Activated CD4-positive, CD25-positive, alpha-beta regulatory T cell treated with anti-CD3 and anti-CD28 coated beads, Interleukin-2, amount 50 U/mL, for 24 hours (primary cell): ENCODE results near the gene SPOP.
"Not testable (repeated sequence)": the region's sequence is repeated elsewhere in the genome, so short reads cannot be mapped to it uniquely, and the experiment has no call there.

ENCODE experiments used
- ATAC-seq, 2 donors: fragments of 150-1000 bp; cut with Tn5 transposase; one replicate each; pipeline ENCODE4 v1.10.0; 2021; ENCODE audit warnings: mild to moderate bottlenecking in 1 of 2, moderate library complexity in 1 of 2

The SPOP gene

DNA sequence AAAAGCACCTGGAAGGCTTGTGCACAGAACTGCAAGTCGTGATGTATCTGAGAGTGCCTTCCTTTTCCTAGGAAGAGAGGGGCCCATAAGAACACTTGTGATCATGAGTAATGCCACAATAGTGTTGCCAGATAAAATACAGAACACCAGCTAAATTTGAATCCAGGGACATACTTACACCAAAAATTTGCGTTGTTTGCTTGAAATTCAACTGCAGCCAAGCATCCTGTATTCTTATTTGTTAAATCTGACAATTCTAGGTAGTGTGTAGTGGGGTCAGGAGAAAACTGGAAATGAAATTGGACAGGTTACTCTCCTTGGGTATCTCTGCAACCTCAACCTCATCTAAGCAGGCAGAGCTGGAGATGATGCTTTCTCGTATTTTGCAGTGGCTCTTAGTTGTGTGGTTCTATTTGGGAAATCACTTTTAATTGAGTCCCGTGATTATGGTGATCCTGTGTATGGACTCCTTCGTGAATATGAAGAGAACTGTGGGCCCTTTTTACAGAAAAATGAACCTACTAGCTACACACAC is 17.9 kb upstream of the SPOP start:
- ATAC-seq = peak in 1 of 2 donors; percentile 2

DNA sequence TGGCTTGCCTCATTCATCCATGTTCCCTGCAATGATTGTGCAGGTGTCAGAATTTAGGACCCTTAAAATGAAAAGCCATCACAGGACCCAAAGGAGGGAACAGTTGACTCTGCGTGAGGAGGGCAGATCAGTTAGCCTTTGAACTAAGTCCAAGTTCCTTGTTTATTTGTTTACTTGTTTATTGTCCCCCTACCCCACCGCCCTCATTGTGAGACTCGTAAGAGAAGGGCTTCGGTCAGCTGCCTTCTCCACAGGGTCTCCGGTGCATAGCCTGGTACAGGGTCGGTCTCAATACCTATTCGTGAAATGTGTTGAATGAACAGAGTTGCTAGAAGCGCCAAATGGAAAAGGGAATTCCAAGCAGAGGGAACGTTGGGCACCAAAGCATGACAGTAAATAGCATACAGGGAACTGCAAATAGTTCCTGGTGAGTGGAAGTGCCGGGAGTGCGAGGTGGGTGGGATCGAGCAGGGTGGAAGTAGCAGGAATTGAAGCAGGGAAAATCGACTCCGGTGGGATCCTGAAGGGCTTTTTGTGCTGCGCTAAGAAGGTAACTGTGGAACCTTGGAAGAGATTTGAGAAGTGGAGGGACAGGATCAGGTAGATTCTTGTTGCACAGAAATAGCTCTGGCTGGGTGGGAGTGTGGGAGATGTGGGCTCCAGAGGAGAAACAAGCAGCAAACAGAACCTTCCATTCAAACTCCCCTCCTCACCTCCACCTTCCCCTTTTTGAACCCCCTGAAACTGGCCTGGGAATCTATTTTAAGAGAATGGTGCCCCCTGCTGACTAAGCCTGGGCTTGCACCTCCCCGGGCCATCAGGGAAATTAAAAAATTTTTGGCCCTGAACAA is 17.2 kb upstream of the SPOP start:
- peak; percentile 7 to 39 for ATAC-seq

DNA sequence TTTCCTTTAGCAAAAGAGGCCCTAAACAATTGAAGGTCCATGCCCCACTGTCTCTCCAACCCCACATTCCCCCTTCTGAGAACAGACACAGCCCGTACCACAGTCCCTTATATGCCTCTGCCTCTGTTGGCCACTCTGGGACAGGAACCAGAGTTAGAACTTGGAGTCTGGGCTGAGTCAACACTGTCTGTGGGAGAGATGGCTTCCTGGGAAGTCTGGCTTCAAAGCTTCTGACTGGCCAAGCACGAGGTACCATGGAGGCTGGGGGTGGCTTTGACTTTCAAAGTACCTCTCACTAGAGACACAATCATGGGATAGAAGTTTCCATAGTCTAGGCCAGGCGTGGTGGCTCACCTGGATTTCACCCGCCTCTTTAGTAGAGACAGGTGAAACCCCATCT is 14.9 kb upstream of the SPOP start:
- no peak for ATAC-seq

DNA sequence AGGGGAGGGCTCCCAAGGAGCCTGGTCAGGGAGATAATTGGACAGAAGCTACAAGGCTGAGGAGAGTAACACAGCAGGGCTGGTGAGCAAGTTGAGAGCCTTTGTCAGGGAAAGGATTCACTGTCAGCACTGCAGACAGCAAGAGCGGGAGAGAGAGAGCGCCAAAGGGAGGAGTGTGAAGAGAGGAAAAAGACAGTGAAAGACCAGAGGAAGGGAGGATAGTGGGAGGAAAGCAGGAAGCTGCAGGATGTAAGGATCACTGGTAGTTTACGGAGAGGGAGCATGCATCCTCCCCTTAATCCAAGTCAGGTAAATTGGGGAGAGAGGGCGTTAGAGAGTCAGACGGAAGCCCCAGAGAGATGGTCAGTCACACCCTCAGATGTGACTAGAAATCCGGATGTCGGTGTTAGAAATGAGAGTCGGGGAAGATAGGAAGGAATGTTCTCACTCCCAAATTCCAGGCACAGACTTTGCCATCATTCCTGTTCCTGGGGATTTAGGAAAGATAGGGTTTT is 13.8 kb upstream of the SPOP start:
- ATAC-seq = no peak

DNA sequence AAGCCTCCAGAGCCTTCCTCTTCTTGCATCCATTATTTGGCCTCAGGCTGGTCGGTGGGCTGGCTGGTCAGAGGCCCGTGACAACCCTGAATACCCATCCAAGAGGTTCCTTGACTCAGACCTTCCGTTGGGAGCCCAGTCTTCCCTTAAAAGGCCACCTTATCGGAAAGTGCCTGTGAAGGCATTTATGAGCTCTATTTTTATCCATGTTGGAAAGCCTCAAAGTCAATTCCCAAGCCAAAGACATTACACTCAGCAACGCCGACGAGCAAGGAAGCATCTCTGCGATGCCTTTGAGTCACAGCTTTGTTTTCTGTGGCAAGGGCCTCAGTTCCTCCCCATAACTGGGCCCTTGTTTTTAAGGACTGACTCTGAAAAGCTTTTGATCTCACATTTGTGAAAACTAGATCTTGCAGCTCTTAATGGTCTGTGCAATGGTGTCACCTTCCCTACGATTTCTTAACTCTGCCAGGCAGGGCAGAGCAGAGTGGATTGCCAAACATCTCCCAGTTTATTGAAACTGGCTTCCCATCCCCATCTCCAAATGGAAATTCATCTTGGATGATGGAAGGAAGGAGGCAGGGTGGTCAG is 13.3 kb upstream of the SPOP start:
- no peak for ATAC-seq

DNA sequence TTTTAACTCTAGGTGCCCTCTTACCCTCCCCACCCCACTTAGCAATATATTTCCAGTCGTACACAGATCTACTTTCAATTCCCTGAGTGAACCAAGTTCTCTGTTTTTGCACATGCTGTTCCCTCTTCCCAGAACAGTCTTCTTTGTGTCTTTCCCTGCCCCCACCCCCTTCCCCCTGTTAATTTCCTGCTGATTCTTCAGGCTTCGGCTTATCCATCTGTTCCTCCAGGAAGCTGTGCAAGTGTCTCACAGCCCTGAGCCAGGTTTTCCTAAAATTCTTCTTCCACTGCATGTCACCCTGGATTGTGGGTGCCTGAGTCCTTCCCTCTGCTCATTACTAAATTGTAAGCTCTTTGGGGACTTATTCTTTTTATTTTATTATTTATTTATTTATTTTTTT is 12.4 kb upstream of the SPOP start:
- ATAC-seq = no peak

DNA sequence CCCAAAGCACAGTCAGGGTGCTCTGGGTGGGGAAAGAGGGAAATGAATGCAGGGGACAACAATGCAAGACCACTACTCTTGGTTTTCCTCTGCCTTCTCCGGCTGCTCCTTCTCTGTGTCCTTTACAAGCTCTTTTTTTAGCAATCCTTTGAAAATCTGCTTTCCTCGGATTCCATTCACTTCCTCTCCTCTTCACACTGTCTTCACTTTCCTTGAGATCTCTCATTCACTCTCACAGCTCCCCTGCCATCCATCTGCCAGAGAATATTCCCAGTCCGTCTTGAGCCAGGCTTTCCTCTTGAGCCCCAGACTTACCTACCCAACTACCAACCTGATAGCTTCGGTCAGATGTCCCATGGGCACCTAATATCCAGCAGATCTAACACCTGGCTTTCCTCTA is 11.0 kb upstream of the SPOP start:
- no peak for ATAC-seq

DNA sequence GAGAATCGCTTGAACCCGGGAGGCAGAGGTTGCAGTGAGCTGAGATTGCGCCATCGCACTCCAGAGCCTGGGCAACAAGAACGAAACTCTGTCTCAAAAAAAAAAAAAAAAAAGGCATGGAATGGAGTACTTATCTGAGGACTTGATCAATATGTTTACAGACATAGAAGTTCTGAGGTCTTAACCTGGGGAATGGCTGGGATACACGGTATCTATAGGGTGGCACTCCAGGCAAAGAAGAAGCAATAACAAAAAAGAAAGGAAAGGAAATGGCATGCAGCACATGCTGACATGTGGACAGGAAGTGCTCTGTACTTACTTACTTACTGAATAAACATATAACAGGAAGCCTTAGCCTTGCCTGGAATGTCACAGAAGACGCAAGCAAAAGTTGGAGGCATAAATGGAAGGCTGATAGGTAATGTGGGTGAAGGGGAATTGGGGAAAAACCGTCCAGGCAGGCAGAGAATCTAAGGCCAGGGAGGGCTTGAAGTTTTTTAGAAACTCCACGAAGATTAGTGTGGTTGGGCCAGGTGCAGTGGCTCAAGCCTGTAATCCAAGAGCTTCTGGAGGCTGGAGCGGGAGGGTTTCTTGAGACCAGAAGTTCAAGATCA is 10.1 kb upstream of the SPOP start:
- peak in 1 of 2 donors; percentile 38 for ATAC-seq

DNA sequence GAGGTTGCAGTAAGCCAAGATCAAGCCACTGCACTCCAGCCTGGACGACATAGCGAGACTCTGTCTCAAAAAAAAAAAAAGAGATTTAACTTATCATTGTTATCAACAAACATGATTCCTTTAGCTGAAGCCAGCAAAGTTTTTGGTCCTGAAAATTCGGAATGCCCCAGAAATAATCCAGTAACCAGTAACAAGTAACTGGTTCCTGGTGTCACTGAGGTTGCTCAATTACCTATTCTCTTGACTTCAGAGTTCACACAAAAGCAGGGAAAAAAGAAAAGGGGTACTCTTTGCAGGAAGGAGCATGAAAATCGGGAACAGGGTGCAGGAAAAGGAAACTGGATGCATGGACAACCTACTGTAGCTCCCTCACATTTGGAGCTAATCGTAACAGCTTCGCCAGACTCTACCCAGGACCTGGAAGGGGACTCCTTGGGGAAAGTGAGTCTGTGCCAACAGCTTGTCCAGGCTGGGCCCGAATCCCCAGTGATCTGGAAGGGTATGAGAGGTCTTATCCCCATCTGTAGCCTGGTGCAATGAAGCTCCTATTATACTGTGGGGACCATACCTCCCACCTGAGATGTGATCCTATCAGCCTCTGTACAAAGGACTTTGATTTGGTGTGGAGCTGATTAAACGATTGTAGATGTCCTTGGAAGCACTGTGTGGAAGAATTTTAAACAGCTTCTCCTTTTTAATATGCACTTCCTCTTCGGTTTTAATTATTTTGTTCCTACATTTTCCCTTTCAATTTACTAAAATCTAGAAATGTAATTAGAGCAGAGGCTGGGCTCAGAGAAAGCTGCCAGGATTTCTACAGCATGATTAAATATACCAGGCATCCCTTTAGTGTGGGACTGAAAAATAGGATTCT is 3.4 kb upstream of the SPOP start:
- ATAC-seq = no peak

DNA sequence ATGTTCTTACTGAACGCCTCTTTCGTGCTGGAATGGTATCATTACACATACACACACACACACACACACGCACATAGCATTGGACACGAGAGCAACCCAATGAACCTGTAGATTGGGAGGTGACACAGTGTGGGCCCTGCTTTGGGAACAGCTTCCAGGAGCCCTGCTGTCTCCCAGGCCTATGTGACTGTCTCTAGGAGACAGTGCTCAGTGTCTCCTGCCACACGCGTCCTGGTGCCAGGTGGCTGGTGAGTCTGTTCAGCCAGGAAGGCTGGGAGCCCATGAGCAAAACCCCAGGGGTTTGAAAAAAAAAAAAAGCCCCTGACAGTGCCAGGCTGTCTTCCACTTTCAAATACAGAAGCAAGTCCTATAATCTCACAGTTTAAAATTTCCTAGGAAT is 2.4 kb upstream of the SPOP start:
- ATAC-seq = no peak

- peak; percentile 63 for ATAC-seq
Measured at GRCh38 chr17:49677134-49677932, 564 bp downstream of the SPOP start.

DNA sequence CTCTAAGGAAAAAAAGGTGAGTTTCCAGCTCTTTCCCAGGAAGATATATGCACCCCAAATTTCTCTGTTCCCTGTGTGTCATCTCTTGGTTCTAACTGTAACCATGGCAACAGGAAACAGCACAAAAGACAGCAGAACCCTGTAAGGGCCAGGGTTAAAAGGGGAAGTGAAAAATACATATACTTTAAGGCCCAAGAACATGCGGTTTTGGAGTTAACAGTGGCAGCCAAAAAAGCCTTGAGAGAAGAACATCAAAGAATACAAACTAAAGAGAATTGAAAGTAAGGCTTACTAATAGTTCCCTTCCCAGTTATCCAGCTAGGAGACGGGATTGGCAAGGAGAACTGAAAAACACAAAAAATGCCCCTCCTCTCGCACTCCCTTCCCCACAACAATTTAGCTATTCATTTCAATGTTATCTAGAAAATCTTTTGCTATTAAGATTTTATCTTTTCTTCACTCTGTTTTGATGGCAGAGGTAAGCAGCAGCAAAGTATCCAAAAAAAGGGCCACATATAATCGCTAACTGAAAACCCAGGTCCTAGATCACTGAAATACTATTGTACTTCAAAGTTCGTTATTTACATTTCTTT is 1.5 kb downstream of the SPOP start:
- ATAC-seq = no peak

DNA sequence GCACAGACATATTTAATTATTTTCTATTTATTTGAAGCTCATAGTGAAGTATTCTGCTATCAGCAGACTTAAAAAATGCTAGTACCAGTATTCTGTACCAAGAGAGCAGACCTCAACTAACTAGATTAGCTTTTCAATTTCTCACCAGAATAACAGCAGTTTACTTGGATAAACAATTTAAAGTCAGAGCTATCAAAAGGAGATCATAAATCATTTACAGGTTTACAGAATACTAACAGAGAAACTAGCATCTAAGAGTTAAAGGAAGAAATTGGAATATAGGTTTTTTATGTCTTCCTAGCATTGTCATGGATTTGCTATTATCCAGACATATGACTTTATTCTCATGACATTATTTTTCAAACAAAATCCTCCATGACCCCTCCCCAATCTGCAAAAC is 3.4 kb downstream of the SPOP start:
- ATAC-seq = no peak

DNA sequence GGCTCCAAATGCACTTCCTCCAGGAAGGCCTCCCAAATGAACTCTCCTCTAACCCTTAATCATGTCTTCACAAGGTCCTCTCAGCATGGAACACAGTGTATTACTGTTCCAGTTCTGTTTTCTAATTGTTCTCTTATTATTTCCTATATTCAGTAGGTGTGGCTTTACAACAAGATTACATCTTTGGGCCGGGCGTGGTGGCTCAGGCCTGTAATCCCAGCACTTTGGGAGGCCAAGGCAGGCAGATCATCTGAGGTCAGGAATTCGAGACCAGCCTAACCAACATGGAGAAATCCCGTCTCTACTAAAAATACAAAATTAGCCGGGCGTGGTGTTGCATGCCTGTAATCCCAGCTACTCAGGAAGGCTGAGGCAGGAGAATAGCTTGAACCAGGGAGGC is 4.2 kb downstream of the SPOP start:
- not testable (repeated sequence) for ATAC-seq

DNA sequence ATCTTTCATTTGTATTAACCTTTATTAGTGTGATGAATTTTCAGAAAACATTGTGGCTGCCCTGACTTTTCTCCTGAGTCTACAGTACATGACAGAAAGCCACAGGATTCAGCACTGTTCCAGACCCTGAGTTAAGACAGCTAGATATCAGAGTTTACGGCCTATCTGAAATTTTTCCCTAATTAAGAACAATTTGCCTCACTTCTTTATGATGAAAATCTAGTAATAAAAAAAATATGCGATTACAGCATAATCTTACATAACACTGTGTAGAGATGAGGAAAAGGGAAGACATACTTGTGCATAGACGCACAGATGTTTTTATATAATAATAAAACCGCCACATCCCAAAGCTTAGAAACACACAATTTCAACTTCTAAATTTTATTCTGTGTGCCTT is 7.3 kb downstream of the SPOP start:
- ATAC-seq = peak in 1 of 2 donors; percentile 13

- no peak for ATAC-seq
Measured at GRCh38 chr17:49670002-49670401, 7.9 kb downstream of the SPOP start.

GRCh38 chr17:49667854-49668253 is 10.0 kb downstream of the SPOP start:
- ATAC-seq = no peak

- no peak for ATAC-seq
Measured at GRCh38 chr17:49664706-49665211, 13.1 kb downstream of the SPOP start.

DNA sequence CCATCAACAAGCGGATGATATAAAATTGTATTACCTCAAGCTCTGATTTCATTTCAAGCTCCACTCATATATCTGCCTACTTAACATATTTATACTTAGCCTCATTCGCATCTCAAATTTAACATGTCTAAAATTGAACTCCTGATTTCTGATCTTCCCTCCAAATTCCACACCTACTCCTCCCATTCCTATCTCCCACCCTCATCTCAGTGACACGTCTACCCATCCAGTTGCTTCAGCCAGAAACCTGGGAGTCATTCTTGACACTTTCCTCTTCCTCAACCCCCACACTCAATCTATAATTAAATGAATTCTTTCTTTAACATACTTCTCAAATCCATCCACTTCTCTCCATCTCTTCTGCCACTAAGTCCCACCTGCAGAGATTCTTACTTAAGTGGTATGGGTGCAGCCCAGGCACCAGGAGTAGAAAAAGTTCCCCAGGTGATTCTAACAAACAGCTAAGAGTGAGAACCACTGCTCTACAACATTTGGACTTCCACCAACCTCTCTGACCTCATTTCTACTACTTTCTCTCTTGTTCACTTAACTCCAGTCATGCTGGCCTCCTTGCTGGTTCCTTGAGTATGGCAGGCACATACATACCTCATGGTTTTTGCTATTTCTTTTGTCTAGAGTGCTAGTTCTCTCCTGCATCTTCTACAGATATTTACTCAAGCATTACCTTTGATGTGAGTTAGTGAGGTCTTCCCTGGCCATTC is 18.1 kb downstream of the SPOP start:
- ATAC-seq = no peak

GRCh38 chr17:49656247-49656646 is 21.6 kb downstream of the SPOP start:
- no peak for ATAC-seq
